ENCODE data around the gene ZNF614. TPM values are rescaled to one million over a fixed set of nuclear protein-coding genes. Genes with fewer than 3 reads are reported as not detected.

ZNF614 gene
- total and polyA plus RNA-seq, 9 of the 15 experiments (the other 6 are each of a cell fraction or from before 2014, with no cell fraction given): 4.9 to 16.3 (median 11.4) TPM

DNA sequence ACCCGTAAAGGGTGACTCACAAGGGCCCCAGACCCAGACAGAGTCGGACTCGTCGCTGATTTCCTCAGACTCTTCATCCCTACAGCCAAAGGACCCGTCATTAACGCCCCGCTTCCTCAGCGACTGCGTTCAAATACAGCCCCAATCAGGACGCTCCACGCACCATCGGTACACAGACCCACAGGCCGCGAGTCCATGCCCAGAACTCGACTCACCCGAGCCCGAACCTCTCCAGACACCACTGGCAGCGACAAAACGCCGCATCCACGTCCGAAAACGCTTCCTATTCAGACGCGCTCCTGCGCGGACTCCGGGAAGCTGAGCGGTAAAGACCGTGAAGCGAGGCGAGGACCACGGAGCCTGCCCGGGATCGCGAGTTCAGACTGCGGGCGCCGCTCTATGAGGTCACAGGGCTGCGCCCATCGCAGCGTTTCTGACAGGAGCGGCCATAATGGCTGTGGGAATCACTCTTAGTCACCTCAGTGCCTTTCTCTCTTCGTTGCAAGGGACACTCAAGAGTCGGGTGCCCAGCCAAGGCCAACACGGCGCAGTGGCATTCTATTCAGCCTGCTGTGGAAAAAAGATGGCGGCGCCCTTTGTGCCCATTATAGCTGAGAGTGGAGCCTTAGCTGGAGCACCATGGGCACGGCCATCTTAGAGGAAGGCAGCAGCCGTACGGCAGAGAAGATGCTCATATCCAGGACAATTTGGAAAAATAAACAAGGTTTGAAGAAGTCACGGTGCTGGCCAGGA, at the start of gene ZNF614 (continued):
- TF ChIP-seq, protein P1, sequence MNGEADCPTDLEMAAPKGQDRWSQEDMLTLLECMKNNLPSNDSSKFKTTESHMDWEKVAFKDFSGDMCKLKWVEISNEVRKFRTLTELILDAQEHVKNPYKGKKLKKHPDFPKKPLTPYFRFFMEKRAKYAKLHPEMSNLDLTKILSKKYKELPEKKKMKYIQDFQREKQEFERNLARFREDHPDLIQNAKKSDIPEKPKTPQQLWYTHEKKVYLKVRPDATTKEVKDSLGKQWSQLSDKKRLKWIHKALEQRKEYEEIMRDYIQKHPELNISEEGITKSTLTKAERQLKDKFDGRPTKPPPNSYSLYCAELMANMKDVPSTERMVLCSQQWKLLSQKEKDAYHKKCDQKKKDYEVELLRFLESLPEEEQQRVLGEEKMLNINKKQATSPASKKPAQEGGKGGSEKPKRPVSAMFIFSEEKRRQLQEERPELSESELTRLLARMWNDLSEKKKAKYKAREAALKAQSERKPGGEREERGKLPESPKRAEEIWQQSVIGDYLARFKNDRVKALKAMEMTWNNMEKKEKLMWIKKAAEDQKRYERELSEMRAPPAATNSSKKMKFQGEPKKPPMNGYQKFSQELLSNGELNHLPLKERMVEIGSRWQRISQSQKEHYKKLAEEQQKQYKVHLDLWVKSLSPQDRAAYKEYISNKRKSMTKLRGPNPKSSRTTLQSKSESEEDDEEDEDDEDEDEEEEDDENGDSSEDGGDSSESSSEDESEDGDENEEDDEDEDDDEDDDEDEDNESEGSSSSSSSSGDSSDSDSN (IDR thresholded peaks at IDR 0.05; ENCODE audit: borderline replicate concordance in 1 of 2, low read depth in 2 of 2, low read length in 2 of 2): peak in 1 of 2 experiments; percentile 33; a peak in 1 of 4 replicates
- TF ChIP-seq, protein P2, sequence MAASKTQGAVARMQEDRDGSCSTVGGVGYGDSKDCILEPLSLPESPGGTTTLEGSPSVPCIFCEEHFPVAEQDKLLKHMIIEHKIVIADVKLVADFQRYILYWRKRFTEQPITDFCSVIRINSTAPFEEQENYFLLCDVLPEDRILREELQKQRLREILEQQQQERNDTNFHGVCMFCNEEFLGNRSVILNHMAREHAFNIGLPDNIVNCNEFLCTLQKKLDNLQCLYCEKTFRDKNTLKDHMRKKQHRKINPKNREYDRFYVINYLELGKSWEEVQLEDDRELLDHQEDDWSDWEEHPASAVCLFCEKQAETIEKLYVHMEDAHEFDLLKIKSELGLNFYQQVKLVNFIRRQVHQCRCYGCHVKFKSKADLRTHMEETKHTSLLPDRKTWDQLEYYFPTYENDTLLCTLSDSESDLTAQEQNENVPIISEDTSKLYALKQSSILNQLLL (CRISPR knock-in tag; IDR thresholded peaks at IDR 0.05; ENCODE audit: borderline replicate concordance): no peak
- no peak for TF ChIP-seq PCBP2 (IDR thresholded peaks at IDR 0.05; ENCODE audit: low read depth, low read length, poor library complexity, severe bottlenecking)
- no peak for TF ChIP-seq ZNF174 (CRISPR knock-in tag; IDR thresholded peaks at IDR 0.05)
- TF ChIP-seq STAT5B (CRISPR knock-in tag; IDR thresholded peaks at IDR 0.05): no peak
- TF ChIP-seq, protein P3, sequence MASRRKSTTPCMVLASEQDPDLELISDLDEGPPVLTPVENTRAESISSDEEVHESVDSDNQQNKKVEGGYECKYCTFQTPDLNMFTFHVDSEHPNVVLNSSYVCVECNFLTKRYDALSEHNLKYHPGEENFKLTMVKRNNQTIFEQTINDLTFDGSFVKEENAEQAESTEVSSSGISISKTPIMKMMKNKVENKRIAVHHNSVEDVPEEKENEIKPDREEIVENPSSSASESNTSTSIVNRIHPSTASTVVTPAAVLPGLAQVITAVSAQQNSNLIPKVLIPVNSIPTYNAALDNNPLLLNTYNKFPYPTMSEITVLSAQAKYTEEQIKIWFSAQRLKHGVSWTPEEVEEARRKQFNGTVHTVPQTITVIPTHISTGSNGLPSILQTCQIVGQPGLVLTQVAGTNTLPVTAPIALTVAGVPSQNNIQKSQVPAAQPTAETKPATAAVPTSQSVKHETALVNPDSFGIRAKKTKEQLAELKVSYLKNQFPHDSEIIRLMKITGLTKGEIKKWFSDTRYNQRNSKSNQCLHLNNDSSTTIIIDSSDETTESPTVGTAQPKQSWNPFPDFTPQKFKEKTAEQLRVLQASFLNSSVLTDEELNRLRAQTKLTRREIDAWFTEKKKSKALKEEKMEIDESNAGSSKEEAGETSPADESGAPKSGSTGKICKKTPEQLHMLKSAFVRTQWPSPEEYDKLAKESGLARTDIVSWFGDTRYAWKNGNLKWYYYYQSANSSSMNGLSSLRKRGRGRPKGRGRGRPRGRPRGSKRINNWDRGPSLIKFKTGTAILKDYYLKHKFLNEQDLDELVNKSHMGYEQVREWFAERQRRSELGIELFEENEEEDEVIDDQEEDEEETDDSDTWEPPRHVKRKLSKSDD (conservative IDR thresholded peaks at IDR 0.05; ENCODE audit: low read length): 0 out of 2 replicates have a peak, but pooled peaks have one; percentile 67
- peak; percentile 32; the same call in 1 of the 2 replicates for TF ChIP-seq SOX6 (IDR thresholded peaks at IDR 0.05)
- peak; percentile 83 for TF ChIP-seq ATF7 (IDR thresholded peaks at IDR 0.05)
- TF ChIP-seq, protein P4, sequence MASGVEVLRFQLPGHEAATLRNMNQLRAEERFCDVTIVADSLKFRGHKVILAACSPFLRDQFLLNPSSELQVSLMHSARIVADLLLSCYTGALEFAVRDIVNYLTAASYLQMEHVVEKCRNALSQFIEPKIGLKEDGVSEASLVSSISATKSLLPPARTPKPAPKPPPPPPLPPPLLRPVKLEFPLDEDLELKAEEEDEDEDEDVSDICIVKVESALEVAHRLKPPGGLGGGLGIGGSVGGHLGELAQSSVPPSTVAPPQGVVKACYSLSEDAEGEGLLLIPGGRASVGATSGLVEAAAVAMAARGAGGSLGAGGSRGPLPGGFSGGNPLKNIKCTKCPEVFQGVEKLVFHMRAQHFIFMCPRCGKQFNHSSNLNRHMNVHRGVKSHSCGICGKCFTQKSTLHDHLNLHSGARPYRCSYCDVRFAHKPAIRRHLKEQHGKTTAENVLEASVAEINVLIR (CRISPR knock-in tag; IDR thresholded peaks at IDR 0.05): peak; percentile 99
- no peak for TF ChIP-seq YBX1 (IDR thresholded peaks at IDR 0.05)
- no peak for TF ChIP-seq RBM25 (IDR thresholded peaks at IDR 0.05; ENCODE audit: low read depth, low read length, severe bottlenecking)
- TF ChIP-seq MTF1 (CRISPR knock-in tag; IDR thresholded peaks at IDR 0.05; ENCODE audit: borderline replicate concordance): no peak
- TF ChIP-seq KLF1 (tag; IDR thresholded peaks at IDR 0.05): 0 out of 2 replicates have a peak, but pooled peaks have one; percentile 40
- TF ChIP-seq ZNF830 (CRISPR knock-in tag; IDR thresholded peaks at IDR 0.05): 0 out of 2 replicates have a peak, but pooled peaks have one; percentile 81
- no peak for TF ChIP-seq ZZZ3 (IDR thresholded peaks at IDR 0.05)
- TF ChIP-seq, protein P5, sequence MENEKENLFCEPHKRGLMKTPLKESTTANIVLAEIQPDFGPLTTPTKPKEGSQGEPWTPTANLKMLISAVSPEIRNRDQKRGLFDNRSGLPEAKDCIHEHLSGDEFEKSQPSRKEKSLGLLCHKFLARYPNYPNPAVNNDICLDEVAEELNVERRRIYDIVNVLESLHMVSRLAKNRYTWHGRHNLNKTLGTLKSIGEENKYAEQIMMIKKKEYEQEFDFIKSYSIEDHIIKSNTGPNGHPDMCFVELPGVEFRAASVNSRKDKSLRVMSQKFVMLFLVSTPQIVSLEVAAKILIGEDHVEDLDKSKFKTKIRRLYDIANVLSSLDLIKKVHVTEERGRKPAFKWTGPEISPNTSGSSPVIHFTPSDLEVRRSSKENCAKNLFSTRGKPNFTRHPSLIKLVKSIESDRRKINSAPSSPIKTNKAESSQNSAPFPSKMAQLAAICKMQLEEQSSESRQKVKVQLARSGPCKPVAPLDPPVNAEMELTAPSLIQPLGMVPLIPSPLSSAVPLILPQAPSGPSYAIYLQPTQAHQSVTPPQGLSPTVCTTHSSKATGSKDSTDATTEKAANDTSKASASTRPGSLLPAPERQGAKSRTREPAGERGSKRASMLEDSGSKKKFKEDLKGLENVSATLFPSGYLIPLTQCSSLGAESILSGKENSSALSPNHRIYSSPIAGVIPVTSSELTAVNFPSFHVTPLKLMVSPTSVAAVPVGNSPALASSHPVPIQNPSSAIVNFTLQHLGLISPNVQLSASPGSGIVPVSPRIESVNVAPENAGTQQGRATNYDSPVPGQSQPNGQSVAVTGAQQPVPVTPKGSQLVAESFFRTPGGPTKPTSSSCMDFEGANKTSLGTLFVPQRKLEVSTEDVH (IDR thresholded peaks at IDR 0.05; ENCODE audit: low read depth, partially characterized antibody): peak; percentile 80
- no peak for TF ChIP-seq NR3C1 (CRISPR knock-in tag; IDR thresholded peaks at IDR 0.05)

Data from K562 (cell line).